ENCODE results near the gene GRIN2A.

GRIN2A gene

GRCh38 chr16:10156099-10156498 is 26.1 kb downstream of the GRIN2A start:
- Histone ChIP-seq H3K9me3 (ENCODE audit: control insufficient read depth in 1 of 2, low read length in 2 of 2) (no peaks in the 10 kb centered on the region), H3K4me3 (ENCODE audit: low read depth in 1 of 2, low read length in 2 of 2) (no peak overlapping the region), H3K27ac (ENCODE audit: low read length) (no peak overlapping the region), H3K36me3 (ENCODE audit: control insufficient read depth in 1 of 2, insufficient read depth in 2 of 2, low read length in 2 of 2) (no peaks in the 10 kb centered on the region), H3K4me1 (ENCODE audit: control insufficient read depth in 1 of 2, insufficient read depth in 2 of 2, low read length in 2 of 2) (no peaks in the 10 kb centered on the region), H3K27me3 (ENCODE audit: low read depth, low read length) (no peaks in the 10 kb centered on the region)

- Histone ChIP-seq H3K9me3 (ENCODE audit: control insufficient read depth in 1 of 2, low read length in 2 of 2) (no peaks in the 10 kb centered on the region), H3K4me1 (ENCODE audit: control insufficient read depth in 1 of 2, insufficient read depth in 2 of 2, low read length in 2 of 2) (no peaks in the 10 kb centered on the region), H3K27ac (ENCODE audit: low read length) (no peak overlapping the region), H3K36me3 (ENCODE audit: control insufficient read depth in 1 of 2, insufficient read depth in 2 of 2, low read length in 2 of 2) (no peaks in the 10 kb centered on the region), H3K27me3 (ENCODE audit: low read depth, low read length) (no peaks in the 10 kb centered on the region), H3K4me3 (ENCODE audit: low read depth in 1 of 2, low read length in 2 of 2) (no peak overlapping the region)
Measured at GRCh38 chr16:10154389-10154788, 27.8 kb downstream of the GRIN2A start.

- H3K27ac ChIP-seq (ENCODE audit: low read length): no peak overlapping the region
- no peaks in the 10 kb centered on the region for H3K9me3 ChIP-seq (ENCODE audit: control insufficient read depth in 1 of 2, low read length in 2 of 2)
- H3K36me3 ChIP-seq (ENCODE audit: control insufficient read depth in 1 of 2, insufficient read depth in 2 of 2, low read length in 2 of 2): no peaks in the 10 kb centered on the region
- no peaks in the 10 kb centered on the region for H3K4me1 ChIP-seq (ENCODE audit: control insufficient read depth in 1 of 2, insufficient read depth in 2 of 2, low read length in 2 of 2)
- no peaks in the 10 kb centered on the region for H3K27me3 ChIP-seq (ENCODE audit: low read depth, low read length)
- H3K4me3 ChIP-seq (ENCODE audit: low read depth in 1 of 2, low read length in 2 of 2): no peak overlapping the region
Measured at GRCh38 chr16:10153985-10154384, 28.2 kb downstream of the GRIN2A start.

- no peak overlapping the region for H3K4me3 ChIP-seq (ENCODE audit: low read depth in 1 of 2, low read length in 2 of 2)
- H3K27ac ChIP-seq (ENCODE audit: low read length): no peak overlapping the region
- no peaks in the 10 kb centered on the region for H3K9me3 ChIP-seq (ENCODE audit: control insufficient read depth in 1 of 2, low read length in 2 of 2)
- H3K27me3 ChIP-seq (ENCODE audit: low read depth, low read length): no peaks in the 10 kb centered on the region
- no peaks in the 10 kb centered on the region for H3K4me1 ChIP-seq (ENCODE audit: control insufficient read depth in 1 of 2, insufficient read depth in 2 of 2, low read length in 2 of 2)
- no peaks in the 10 kb centered on the region for H3K36me3 ChIP-seq (ENCODE audit: control insufficient read depth in 1 of 2, insufficient read depth in 2 of 2, low read length in 2 of 2)
Measured at GRCh38 chr16:10151718-10152117, 30.5 kb downstream of the GRIN2A start.

- no peaks in the 10 kb centered on the region for H3K9me3 ChIP-seq (ENCODE audit: control insufficient read depth in 1 of 2, low read length in 2 of 2)
- no peaks in the 10 kb centered on the region for H3K27me3 ChIP-seq (ENCODE audit: low read depth, low read length)
- H3K36me3 ChIP-seq (ENCODE audit: control insufficient read depth in 1 of 2, insufficient read depth in 2 of 2, low read length in 2 of 2): no peaks in the 10 kb centered on the region
- no peak overlapping the region for H3K4me3 ChIP-seq (ENCODE audit: low read depth in 1 of 2, low read length in 2 of 2)
- no peak overlapping the region for H3K27ac ChIP-seq (ENCODE audit: low read length)
- no peaks in the 10 kb centered on the region for H3K4me1 ChIP-seq (ENCODE audit: control insufficient read depth in 1 of 2, insufficient read depth in 2 of 2, low read length in 2 of 2)
Measured at GRCh38 chr16:10150906-10151305, 31.3 kb downstream of the GRIN2A start.

- Histone ChIP-seq H3K27ac (ENCODE audit: low read length) (no peak overlapping the region), H3K27me3 (ENCODE audit: low read depth, low read length) (no peaks in the 10 kb centered on the region), H3K36me3 (ENCODE audit: control insufficient read depth in 1 of 2, insufficient read depth in 2 of 2, low read length in 2 of 2) (no peaks in the 10 kb centered on the region), H3K4me3 (ENCODE audit: low read depth in 1 of 2, low read length in 2 of 2) (no peak overlapping the region), H3K9me3 (ENCODE audit: control insufficient read depth in 1 of 2, low read length in 2 of 2) (no peaks in the 10 kb centered on the region), H3K4me1 (ENCODE audit: control insufficient read depth in 1 of 2, insufficient read depth in 2 of 2, low read length in 2 of 2) (no peaks in the 10 kb centered on the region)
Measured at GRCh38 chr16:10145542-10146035, 36.6 kb downstream of the GRIN2A start.

- Histone ChIP-seq H3K9me3 (ENCODE audit: control insufficient read depth in 1 of 2, low read length in 2 of 2) (no peaks in the 10 kb centered on the region), H3K27me3 (ENCODE audit: low read depth, low read length) (no peaks in the 10 kb centered on the region), H3K27ac (ENCODE audit: low read length) (no peak overlapping the region), H3K4me3 (ENCODE audit: low read depth in 1 of 2, low read length in 2 of 2) (no peak overlapping the region), H3K4me1 (ENCODE audit: control insufficient read depth in 1 of 2, insufficient read depth in 2 of 2, low read length in 2 of 2) (peaks cover 0 to 8% of the 10 kb centered on the region in 2 donors), H3K36me3 (ENCODE audit: control insufficient read depth in 1 of 2, insufficient read depth in 2 of 2, low read length in 2 of 2) (no peaks in the 10 kb centered on the region)
Measured at GRCh38 chr16:10141671-10142070, 40.6 kb downstream of the GRIN2A start.

GRCh38 chr16:10138881-10139280 is 43.3 kb downstream of the GRIN2A start:
- peaks cover 0 to 8% of the 10 kb centered on the region in 2 donors for H3K4me1 ChIP-seq (ENCODE audit: control insufficient read depth in 1 of 2, insufficient read depth in 2 of 2, low read length in 2 of 2)
- no peak overlapping the region for H3K4me3 ChIP-seq (ENCODE audit: low read depth in 1 of 2, low read length in 2 of 2)
- H3K9me3 ChIP-seq (ENCODE audit: control insufficient read depth in 1 of 2, low read length in 2 of 2): no peaks in the 10 kb centered on the region
- H3K27me3 ChIP-seq (ENCODE audit: low read depth, low read length): no peaks in the 10 kb centered on the region
- H3K36me3 ChIP-seq (ENCODE audit: control insufficient read depth in 1 of 2, insufficient read depth in 2 of 2, low read length in 2 of 2): no peaks in the 10 kb centered on the region
- H3K27ac ChIP-seq (ENCODE audit: low read length): no peak overlapping the region

- Histone ChIP-seq H3K27me3 (ENCODE audit: low read depth, low read length) (no peaks in the 10 kb centered on the region), H3K4me1 (ENCODE audit: control insufficient read depth in 1 of 2, insufficient read depth in 2 of 2, low read length in 2 of 2) (peaks cover 0 to 8% of the 10 kb centered on the region in 2 donors), H3K36me3 (ENCODE audit: control insufficient read depth in 1 of 2, insufficient read depth in 2 of 2, low read length in 2 of 2) (no peaks in the 10 kb centered on the region), H3K9me3 (ENCODE audit: control insufficient read depth in 1 of 2, low read length in 2 of 2) (no peaks in the 10 kb centered on the region), H3K27ac (ENCODE audit: low read length) (no peak overlapping the region), H3K4me3 (ENCODE audit: low read depth in 1 of 2, low read length in 2 of 2) (no peak overlapping the region)
Measured at GRCh38 chr16:10137341-10137740, 44.9 kb downstream of the GRIN2A start.

GRCh38 chr16:10136916-10137315 is 45.3 kb downstream of the GRIN2A start:
- Histone ChIP-seq H3K27ac (ENCODE audit: low read length) (no peak overlapping the region), H3K36me3 (ENCODE audit: control insufficient read depth in 1 of 2, insufficient read depth in 2 of 2, low read length in 2 of 2) (no peaks in the 10 kb centered on the region), H3K9me3 (ENCODE audit: control insufficient read depth in 1 of 2, low read length in 2 of 2) (no peaks in the 10 kb centered on the region), H3K4me3 (ENCODE audit: low read depth in 1 of 2, low read length in 2 of 2) (no peak overlapping the region), H3K4me1 (ENCODE audit: control insufficient read depth in 1 of 2, insufficient read depth in 2 of 2, low read length in 2 of 2) (peaks cover 0 to 8% of the 10 kb centered on the region in 2 donors), H3K27me3 (ENCODE audit: low read depth, low read length) (no peaks in the 10 kb centered on the region)

GRCh38 chr16:10130538-10130937 is 51.7 kb downstream of the GRIN2A start:
- peaks cover 0 to 8% of the 10 kb centered on the region in 2 donors for H3K4me1 ChIP-seq (ENCODE audit: control insufficient read depth in 1 of 2, insufficient read depth in 2 of 2, low read length in 2 of 2)
- no peaks in the 10 kb centered on the region for H3K36me3 ChIP-seq (ENCODE audit: control insufficient read depth in 1 of 2, insufficient read depth in 2 of 2, low read length in 2 of 2)
- H3K4me3 ChIP-seq (ENCODE audit: low read depth in 1 of 2, low read length in 2 of 2): no peak overlapping the region
- H3K9me3 ChIP-seq (ENCODE audit: control insufficient read depth in 1 of 2, low read length in 2 of 2): no peaks in the 10 kb centered on the region
- no peaks in the 10 kb centered on the region for H3K27me3 ChIP-seq (ENCODE audit: low read depth, low read length)
- H3K27ac ChIP-seq (ENCODE audit: low read length): no peak overlapping the region

Data from muscle layer of duodenum (tissue), 2 donors.